HG02588 (cell line): ENCODE results near the gene PPM1D.
"Not testable (repeated sequence)": the region's sequence is repeated elsewhere in the genome, so short reads cannot be mapped to it uniquely, and the experiment has no call there.

Experiments
- ATAC-seq: cut with Tn5 transposase; IDR thresholded peaks from one replicate; pipeline ENCODE4 v1.9.1; 2021; ENCODE audit warnings: mild to moderate bottlenecking, moderate library complexity; ENCODE audit not compliant: unreplicated experiment

Gene PPM1D

GRCh38 chr17:60593441-60594036 is 6.5 kb upstream of the PPM1D start:
- not testable (repeated sequence) for ATAC-seq

GRCh38 chr17:60594170-60594569 is 5.8 kb upstream of the PPM1D start:
- ATAC-seq = not testable (repeated sequence)

- no peak for ATAC-seq
Observed at GRCh38 chr17:60594734-60595133, 5.3 kb upstream of the PPM1D start.

GRCh38 chr17:60597297-60597696 is 2.7 kb upstream of the PPM1D start:
- ATAC-seq = no peak

- no peak for ATAC-seq
Observed at GRCh38 chr17:60598001-60598736, 1.8 kb upstream of the PPM1D start.

GRCh38 chr17:60599220-60599619 is 773 bp upstream of the PPM1D start:
- ATAC-seq = no peak

GRCh38 chr17:60600490-60601446 is 775 bp downstream of the PPM1D start:
- peak; percentile 15 for ATAC-seq

GRCh38 chr17:60601447-60602384 is 1.7 kb downstream of the PPM1D start:
- ATAC-seq = no peak

GRCh38 chr17:60602385-60602742 is 2.4 kb downstream of the PPM1D start:
- ATAC-seq = no peak

GRCh38 chr17:60602871-60603270 is 2.9 kb downstream of the PPM1D start:
- no peak for ATAC-seq

GRCh38 chr17:60603477-60603876 is 3.5 kb downstream of the PPM1D start:
- ATAC-seq = not testable (repeated sequence)

GRCh38 chr17:60604686-60605334 is 4.8 kb downstream of the PPM1D start:
- no peak for ATAC-seq

- ATAC-seq = no peak
Observed at GRCh38 chr17:60606036-60606435, 6.0 kb downstream of the PPM1D start.

- ATAC-seq = no peak
Observed at GRCh38 chr17:60610473-60610872, 10.5 kb downstream of the PPM1D start.

- ATAC-seq = not testable (repeated sequence)
Observed at GRCh38 chr17:60611321-60611720, 11.3 kb downstream of the PPM1D start.

- ATAC-seq = no peak
Observed at GRCh38 chr17:60613325-60613724, 13.3 kb downstream of the PPM1D start.

- ATAC-seq = not testable (repeated sequence)
Observed at GRCh38 chr17:60613796-60614195, 13.8 kb downstream of the PPM1D start.

GRCh38 chr17:60614247-60614646 is 14.3 kb downstream of the PPM1D start:
- not testable (repeated sequence) for ATAC-seq

GRCh38 chr17:60615108-60615507 is 15.1 kb downstream of the PPM1D start:
- ATAC-seq = no peak

- no peak for ATAC-seq
Observed at GRCh38 chr17:60615840-60616239, 15.8 kb downstream of the PPM1D start.
